GM18499 (cell line): Measurements from ENCODE around the gene LRRC14B.
"Not testable (repeated sequence)": the region's sequence is repeated elsewhere in the genome, so short reads cannot be mapped to it uniquely, and the experiment has no call there.

Source experiments
- ATAC-seq: cut with Tn5 transposase; IDR thresholded peaks from one replicate; pipeline ENCODE4 v1.9.1; 2021; ENCODE audit warnings: moderate number of reproducible peaks; ENCODE audit not compliant: insufficient read depth, unreplicated experiment

LRRC14B gene

GRCh38 chr5:159448-160172 is 31.7 kb upstream of the LRRC14B start:
- no peak for ATAC-seq

- ATAC-seq, result no peak
Observed at GRCh38 chr5:160173-160510, 31.2 kb upstream of the LRRC14B start.

- no peak for ATAC-seq
Observed at GRCh38 chr5:160921-161802, 30.1 kb upstream of the LRRC14B start.

- ATAC-seq, result no peak
Observed at GRCh38 chr5:161803-162110, 29.5 kb upstream of the LRRC14B start.

GRCh38 chr5:162190-162564 is 29.1 kb upstream of the LRRC14B start:
- no peak for ATAC-seq

- ATAC-seq, result no peak
Observed at GRCh38 chr5:162565-163337, 28.5 kb upstream of the LRRC14B start.

GRCh38 chr5:163338-163620 is 28.0 kb upstream of the LRRC14B start:
- no peak for ATAC-seq

GRCh38 chr5:163841-164240 is 27.5 kb upstream of the LRRC14B start:
- no peak for ATAC-seq

- ATAC-seq, result no peak
Observed at GRCh38 chr5:164244-164643, 27.1 kb upstream of the LRRC14B start.

GRCh38 chr5:164783-165182 is 26.5 kb upstream of the LRRC14B start:
- ATAC-seq, result not testable (repeated sequence)

GRCh38 chr5:166441-167372 is 24.6 kb upstream of the LRRC14B start:
- no peak for ATAC-seq

GRCh38 chr5:167511-167910 is 23.8 kb upstream of the LRRC14B start:
- ATAC-seq, result no peak

GRCh38 chr5:167982-168660 is 23.2 kb upstream of the LRRC14B start:
- no peak for ATAC-seq

GRCh38 chr5:169071-169727 is 22.1 kb upstream of the LRRC14B start:
- no peak for ATAC-seq

GRCh38 chr5:169728-170094 is 21.6 kb upstream of the LRRC14B start:
- no peak for ATAC-seq

GRCh38 chr5:170971-171800 is 20.1 kb upstream of the LRRC14B start:
- ATAC-seq, result no peak

- ATAC-seq, result no peak
Observed at GRCh38 chr5:171801-172331, 19.4 kb upstream of the LRRC14B start.

GRCh38 chr5:172421-172820 is 18.9 kb upstream of the LRRC14B start:
- no peak for ATAC-seq
